GM12892 (cell line): Measurements from ENCODE around the gene ABCA7.
"Not testable (repeated sequence)": the region's sequence is repeated elsewhere in the genome, so short reads cannot be mapped to it uniquely, and the experiment has no call there.

Experiments
- DNase-seq: peaks from one replicate; pipeline ENCODE4 v3.0.0; 2011; ENCODE audit not compliant: insufficient read length
- FAIRE-seq: peaks from 2 replicates; lab custom pipeline; 2011; peaks lifted over from hg19 to GRCh38; lab: Jason Lieb, UNC
- POLR2A ChIP-seq: IDR thresholded peaks from 2 replicates; pipeline ENCODE4 v1.6.1; 2011; ENCODE audit warnings: low read depth, low read length, control low read depth
- POLR2AphosphoS5 ChIP-seq: IDR thresholded peaks from 2 replicates; pipeline ENCODE4 v1.6.1; 2011; ENCODE audit warnings: low read depth, low read length, control low read depth
- TAF1 ChIP-seq: IDR thresholded peaks from 2 replicates; pipeline ENCODE4 v1.6.1; 2011; ENCODE audit warnings: low read depth, mild to moderate bottlenecking, control low read depth, low read length, borderline replicate concordance

The ABCA7 gene

DNA sequence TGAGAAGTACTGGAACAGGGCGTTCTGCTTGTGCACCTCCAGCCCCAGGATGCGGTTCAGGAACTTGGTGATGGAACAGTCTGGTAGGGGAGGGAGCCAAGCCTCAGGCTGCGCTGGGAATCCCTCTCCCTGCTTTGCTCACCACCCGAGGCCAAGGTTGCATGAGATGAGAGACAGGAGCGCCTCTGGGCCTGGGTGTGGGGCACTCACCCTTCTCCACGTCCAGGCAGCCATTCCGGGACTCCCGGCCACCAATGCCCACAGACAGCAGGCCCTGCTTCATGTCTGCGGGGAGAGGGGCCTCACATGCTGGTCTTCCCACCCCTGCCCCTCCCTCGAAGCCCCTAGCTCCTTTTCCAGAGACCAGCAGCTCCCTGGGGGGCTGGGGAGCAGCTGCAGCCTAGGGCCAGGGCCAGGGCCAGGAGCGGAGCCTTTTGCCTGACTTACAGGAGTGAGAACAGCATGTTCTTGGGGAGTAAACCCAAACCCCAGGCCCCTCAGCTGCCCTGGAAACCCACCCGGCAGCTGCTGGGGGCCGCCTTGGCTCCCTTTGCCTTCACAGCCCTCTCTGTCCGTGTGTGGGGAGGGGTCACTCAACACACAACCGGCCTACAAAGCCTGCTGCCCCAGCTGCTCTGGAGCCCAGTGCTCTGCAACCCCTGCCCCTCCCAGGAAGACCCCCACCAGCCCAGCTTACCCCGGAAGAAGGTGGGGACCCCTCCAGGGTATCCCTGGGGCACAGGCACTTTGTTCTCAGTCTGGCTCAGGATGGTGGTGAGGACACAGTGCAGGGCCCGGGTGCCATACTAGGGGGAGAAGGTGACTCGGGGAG lies 71.1 kb downstream of the ABCA7 start:
- DNase-seq (no peak), FAIRE-seq (no peak)
- TF ChIP-seq POLR2A (no peak), TAF1 (no peak), POLR2AphosphoS5 (no peak)

DNA sequence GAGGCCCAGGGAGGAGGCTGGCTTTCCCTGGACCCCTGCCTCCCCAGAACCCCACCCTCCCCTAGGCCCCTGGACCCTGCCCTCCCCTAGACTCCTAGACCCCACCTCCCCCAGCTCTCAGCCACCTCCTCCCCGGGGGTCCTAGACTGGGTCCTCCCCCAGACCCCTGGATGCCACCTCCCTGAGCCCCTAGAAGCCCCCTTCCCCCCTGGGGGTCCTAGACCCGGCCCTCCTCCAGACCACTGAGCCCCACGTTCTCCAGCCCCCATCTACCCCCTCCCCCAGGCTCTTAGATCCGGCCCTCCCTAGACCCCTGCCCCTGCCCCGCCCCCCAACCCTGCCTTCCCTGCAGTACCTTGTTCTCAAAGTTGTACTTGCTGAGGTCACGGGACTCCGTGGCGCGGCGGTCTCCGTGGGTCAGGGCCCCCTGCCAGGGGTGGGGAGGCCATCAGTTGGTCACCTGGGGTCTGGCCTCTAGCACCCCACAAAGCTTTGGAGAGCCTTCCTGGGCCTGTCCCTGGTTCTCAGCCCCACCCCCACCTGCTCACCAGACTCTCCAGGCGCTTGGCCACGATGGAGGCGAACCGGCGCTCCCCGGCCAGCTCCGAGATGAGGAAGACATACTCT lies 71.8 kb downstream of the ABCA7 start:
- no peak for FAIRE-seq

DNA sequence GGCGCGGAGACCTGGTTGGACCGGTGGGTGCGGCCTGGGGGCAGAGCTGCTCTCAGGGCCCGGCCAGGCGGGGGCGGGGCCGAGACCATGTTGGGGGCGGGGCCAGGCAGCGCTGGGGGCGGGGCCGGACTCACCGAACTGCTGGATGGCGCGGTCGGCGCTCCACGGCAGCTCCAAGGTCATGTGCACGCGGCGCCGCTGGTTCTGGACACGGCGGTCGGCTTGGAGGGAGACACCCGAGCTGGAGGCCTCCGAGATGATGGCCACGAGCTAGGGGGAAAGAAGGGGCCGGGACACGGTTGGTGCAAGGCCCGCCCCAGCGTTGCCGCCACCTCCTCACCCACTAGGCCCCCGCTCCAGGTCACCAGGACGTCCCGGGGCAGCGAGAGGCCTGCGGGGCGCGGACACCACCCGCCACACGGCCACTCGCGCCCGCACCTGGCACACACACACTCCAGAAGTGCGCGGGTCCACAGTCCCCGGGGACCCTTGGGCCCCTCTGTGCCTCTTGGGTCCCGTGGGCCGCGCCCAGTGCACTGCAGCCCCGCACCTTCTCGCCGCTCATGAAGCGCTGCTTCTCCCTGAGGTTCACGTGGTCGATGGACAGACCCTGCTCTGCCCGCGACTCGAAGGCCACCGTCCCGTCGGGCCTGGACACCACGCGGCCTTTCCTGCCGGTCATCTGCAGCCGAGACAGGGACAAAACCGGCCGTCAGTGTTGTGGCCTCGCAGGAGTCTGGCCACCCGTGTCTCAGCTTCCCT lies 72.5 kb downstream of the ABCA7 start:
- FAIRE-seq (no peak), DNase-seq (no peak)
- TF ChIP-seq TAF1 (no peak), POLR2A (no peak), POLR2AphosphoS5 (no peak)

More for the DNA sequence above, 71.8 kb downstream of the ABCA7 start:
- DNase-seq = no peak
- TF ChIP-seq POLR2A (no peak), TAF1 (no peak), POLR2AphosphoS5 (no peak)

DNA sequence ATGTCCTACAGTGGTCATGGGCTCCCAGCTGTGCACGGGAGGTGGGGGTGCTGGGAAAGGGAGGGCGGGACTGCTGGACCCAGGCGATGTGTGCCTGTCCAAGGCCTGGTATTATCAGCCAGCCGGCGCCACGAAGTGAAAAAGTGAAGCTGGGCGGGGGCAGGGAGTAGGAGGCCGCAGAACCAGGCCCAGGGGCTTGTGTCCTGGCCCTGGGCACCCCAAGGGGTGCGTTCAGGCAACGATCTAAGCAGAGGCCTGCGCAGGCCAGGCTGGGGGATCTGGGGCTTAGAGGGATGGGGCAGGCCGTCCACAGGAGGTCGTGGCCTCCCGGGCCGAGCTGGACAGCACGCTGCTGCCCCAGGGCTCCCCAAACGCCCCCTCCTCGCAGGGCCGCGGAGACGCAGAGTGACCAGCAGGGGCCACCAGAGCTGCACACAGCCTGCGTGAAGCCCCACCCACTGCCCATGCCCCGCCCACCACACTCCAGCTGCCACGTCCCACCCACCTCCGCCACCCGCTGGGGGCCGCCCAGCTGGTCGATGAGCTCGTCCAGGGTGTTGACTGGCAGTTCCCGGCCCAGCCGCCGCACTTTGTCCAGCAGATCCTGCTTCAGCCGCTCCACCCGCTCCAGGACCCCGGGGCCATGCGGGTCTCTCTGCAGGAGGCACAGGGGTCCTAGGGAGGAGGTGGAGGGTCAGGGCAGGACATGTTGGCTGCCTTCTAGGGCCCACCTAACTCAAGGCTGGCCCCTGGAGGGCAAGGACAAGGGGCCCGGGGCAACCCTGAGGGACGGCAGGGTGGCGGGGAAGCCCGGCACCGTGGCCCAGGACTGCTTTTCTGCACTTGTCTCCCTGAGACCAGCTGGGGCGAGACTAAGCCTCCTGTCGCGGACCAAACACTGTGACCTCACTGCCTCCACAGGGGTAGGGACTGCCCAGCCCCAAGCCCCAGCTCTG lies 73.4 kb downstream of the ABCA7 start:
- TF ChIP-seq POLR2A (peak; percentile 16; the same call in 1 of the 2 replicates), POLR2AphosphoS5 (0 out of 2 replicates have a peak, but pooled peaks have one; percentile 49), TAF1 (no peak)
- FAIRE-seq (peak; percentile 96), DNase-seq (peak; percentile 99)

DNA sequence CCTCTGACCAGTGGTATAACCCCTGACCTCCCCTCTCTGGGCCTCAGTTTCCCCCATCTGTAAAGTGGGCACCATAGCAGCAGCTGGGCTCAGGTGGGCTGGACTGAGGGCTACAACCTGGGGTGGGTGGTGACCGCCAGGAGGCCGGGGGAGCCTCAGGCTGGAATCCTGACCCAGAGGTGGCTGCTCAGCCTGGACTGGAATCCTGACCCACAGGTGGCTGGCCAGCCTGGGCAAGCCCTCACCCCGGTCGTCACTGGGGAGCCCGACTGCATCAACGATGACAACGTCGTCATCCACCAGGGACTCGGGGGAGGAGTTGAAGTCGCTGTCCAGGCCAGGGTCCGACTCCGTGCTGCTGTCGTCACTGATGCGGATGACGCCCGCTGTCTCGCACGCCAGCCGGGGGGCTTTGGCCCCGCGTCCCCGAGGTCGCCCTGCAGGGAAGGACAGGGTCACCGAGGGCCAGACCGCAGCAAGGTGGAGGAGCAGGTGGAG lies 74.1 kb downstream of the ABCA7 start:
- FAIRE-seq (no peak), DNase-seq (no peak)
- no peak for TF ChIP-seq TAF1
- TF ChIP-seq POLR2A = no peak
- no peak for TF ChIP-seq POLR2AphosphoS5

DNA sequence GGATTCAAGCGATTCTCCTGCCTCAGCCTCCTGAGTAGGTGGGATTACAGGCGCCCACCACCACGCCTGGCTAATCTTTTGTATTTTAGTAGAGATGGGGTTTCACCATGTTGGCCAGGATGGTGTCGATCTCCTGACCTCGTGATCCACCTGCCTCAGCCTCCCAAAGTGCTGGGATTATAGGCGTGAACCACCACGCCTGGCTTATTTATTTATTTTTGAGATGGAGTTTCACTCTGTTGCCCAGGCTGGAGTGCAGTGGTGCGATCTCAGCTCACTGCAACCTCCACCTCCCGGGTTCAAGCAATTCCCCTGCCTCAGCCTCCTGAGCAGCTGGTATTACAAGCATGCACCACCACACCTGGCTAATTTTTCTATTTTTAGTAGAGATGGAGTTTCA lies 74.8 kb downstream of the ABCA7 start:
- not testable (repeated sequence) for DNase-seq, FAIRE-seq
